Activated naive CD8-positive, alpha-beta T cell treated with anti-CD3 and anti-CD28 coated beads for 36 hours (primary cell): ENCODE results near the gene GULP1. TPM values are rescaled to one million over a fixed set of nuclear protein-coding genes. Genes with fewer than 3 reads are reported as not detected.
A peak's percentile ranks its signal among the peaks of the same experiment; 100 is the strongest.

Experiments used
- DNase-seq: peaks from one replicate; pipeline ENCODE4 v3.0.0; 2021
- H3K27ac Mint-ChIP-seq: one replicate; pipeline ENCODE4 v1.8.0; 2022; ENCODE audit warnings: mild to moderate bottlenecking, moderate library complexity, mixed read lengths
- H3K27me3 Mint-ChIP-seq: one replicate; pipeline ENCODE4 v1.8.0; 2022; ENCODE audit warnings: mild to moderate bottlenecking, mixed read lengths
- H3K36me3 Mint-ChIP-seq: one replicate; pipeline ENCODE4 v1.8.0; 2021; ENCODE audit warnings: mild to moderate bottlenecking, mixed read lengths
- H3K4me1 Mint-ChIP-seq: one replicate; pipeline ENCODE4 v1.8.0; 2021; ENCODE audit warnings: mixed read lengths
- H3K4me3 Mint-ChIP-seq: one replicate; pipeline ENCODE4 v1.8.0; 2022; ENCODE audit warnings: mild to moderate bottlenecking, moderate library complexity, mixed read lengths
- H3K9me3 Mint-ChIP-seq: one replicate; pipeline ENCODE4 v1.8.0; 2022; ENCODE audit warnings: mixed read lengths
- total RNA-seq, 2 experiments: library from RNA; stranded (reverse); gene quantifications; one replicate each; pipeline ENCODE4 v1.2.3, GENCODE V29; 2021

The GULP1 gene, protein sequence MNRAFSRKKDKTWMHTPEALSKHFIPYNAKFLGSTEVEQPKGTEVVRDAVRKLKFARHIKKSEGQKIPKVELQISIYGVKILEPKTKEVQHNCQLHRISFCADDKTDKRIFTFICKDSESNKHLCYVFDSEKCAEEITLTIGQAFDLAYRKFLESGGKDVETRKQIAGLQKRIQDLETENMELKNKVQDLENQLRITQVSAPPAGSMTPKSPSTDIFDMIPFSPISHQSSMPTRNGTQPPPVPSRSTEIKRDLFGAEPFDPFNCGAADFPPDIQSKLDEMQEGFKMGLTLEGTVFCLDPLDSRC
- total RNA-seq, result not detected

DNA sequence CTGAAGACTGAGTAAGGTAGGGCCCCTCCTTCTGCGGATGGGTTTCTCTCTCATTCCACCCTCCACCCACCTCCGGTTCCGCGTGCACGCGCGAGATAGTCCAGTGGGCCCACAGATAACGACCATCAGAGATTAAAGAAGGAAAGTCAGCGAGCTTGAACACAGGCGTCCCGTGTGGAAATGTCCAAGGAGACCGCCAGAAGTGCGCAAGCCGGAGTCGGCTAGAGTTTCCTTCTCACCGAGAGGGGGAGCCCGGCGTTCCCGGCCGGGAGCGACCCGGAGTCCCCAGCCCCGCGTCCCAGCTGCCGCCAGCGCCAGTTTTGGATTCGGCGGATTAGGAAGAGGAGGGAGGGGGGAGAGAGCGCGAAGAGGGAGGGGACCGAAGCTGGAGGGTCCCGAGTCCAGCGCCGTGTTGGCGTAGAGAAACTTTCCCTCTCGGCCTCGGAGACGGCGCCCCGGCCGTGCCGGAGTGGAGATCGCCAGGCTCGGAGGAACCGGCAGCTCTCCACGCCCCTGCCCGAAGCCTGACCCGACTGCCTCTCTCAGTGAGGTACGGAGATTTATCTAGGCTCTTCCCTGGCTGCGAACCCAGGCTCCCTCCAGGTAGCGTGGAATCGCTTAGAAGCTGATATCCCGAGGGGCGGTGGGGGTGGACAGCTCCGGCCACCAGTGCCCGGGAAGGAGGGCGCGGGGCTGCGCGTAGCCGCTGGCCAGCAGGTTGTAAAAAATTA, at the start of gene GULP1:
Gene GULP1, plus strand, starts transcription at position 258 of the 731 bp plus-strand sequence. CDS start 185,829 bp downstream, outside the sequence.
- peaks cover 44% of the 10 kb centered on the region for H3K27me3 Mint-ChIP-seq
- DNase-seq, result peak; percentile 6
- H3K4me3 Mint-ChIP-seq, result peak within 1 kb of the TSS; percentile 61
- H3K27ac Mint-ChIP-seq, result no peak within 1 kb of the TSS
- H3K9me3 Mint-ChIP-seq, result no peaks in the 10 kb centered on the region
- peaks cover 8% of the 10 kb centered on the region for H3K4me1 Mint-ChIP-seq
- H3K36me3 Mint-ChIP-seq, result no peaks in the 10 kb centered on the region

- no peaks in the 10 kb centered on the region for H3K27me3 Mint-ChIP-seq
- no peak overlapping the region for H3K27ac Mint-ChIP-seq
- H3K4me1 Mint-ChIP-seq, result no peaks in the 10 kb centered on the region
- H3K4me3 Mint-ChIP-seq, result no peak overlapping the region
- no peaks in the 10 kb centered on the region for H3K36me3 Mint-ChIP-seq
- H3K9me3 Mint-ChIP-seq, result peaks cover 5% of the 10 kb centered on the region
- no peak for DNase-seq
Observed at GRCh38 chr2:188243381-188243780, 48.3 kb upstream of the GULP1 start.

GRCh38 chr2:188244383-188244782, 47.3 kb upstream of the GULP1 start:
- Mint-ChIP-seq H3K36me3 (no peaks in the 10 kb centered on the region), H3K27me3 (no peaks in the 10 kb centered on the region), H3K27ac (no peak overlapping the region), H3K4me3 (no peak overlapping the region), H3K4me1 (no peaks in the 10 kb centered on the region), H3K9me3 (peaks cover under 1% of the 10 kb centered on the region)
- no peak for DNase-seq

DNA sequence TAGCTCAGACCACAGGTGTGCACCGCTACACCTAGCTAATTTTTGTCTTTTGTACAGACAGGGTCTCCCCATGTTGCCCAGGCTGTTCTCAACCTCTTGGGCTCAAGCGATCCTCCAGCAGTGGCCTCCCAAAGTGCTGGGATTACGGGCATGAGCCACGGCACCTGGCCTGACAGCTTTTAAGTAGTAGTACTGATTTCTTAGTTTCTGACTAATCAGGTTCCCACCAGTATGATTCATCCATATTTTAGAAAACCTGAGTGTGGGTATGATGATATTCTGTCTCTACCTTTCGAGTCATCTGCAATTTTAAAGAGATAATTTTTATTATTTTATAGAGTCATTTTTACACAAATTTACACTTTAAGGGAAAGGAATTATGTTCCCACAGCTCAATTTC, 46.4 kb upstream of the GULP1 start:
- no peak for DNase-seq
- no peak overlapping the region for H3K27ac Mint-ChIP-seq
- no peaks in the 10 kb centered on the region for H3K9me3 Mint-ChIP-seq
- no peak overlapping the region for H3K4me3 Mint-ChIP-seq
- H3K27me3 Mint-ChIP-seq, result no peaks in the 10 kb centered on the region
- no peaks in the 10 kb centered on the region for H3K36me3 Mint-ChIP-seq
- no peaks in the 10 kb centered on the region for H3K4me1 Mint-ChIP-seq

- Mint-ChIP-seq H3K27me3 (no peaks in the 10 kb centered on the region), H3K27ac (no peak overlapping the region), H3K36me3 (no peaks in the 10 kb centered on the region), H3K4me1 (no peaks in the 10 kb centered on the region), H3K4me3 (no peak overlapping the region), H3K9me3 (no peaks in the 10 kb centered on the region)
- DNase-seq, result no peak
Observed at GRCh38 chr2:188248513-188248912, 43.2 kb upstream of the GULP1 start.

GRCh38 chr2:188251034-188251433, 40.6 kb upstream of the GULP1 start:
- H3K36me3 Mint-ChIP-seq, result no peaks in the 10 kb centered on the region

DNA sequence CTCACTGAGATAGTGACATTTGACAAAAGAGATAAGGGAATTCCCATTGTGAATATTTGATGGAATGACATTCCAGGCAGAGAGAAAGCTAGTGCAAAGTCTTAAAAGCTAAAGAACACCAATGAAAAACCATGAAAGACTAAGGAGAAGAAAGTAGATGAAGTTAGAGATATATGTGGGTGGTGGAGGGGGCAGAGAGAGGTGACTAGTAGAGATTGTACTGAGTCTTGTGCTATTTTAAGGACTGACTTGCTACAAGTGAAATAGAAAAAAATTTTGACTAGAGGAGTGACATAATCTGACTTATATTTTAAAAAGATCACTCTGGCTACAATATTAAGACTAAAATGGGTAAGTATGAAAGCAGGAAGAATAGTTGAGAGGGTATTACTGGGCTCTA, 35.3 kb upstream of the GULP1 start:
- no peak for DNase-seq
- Mint-ChIP-seq H3K9me3 (no peaks in the 10 kb centered on the region), H3K4me1 (no peaks in the 10 kb centered on the region), H3K36me3 (no peaks in the 10 kb centered on the region), H3K27me3 (peaks cover 8% of the 10 kb centered on the region), H3K4me3 (no peak overlapping the region), H3K27ac (no peak overlapping the region)

More at GRCh38 chr2:188251034-188251433, 40.6 kb upstream of the GULP1 start:
- Mint-ChIP-seq H3K4me1 (no peaks in the 10 kb centered on the region), H3K4me3 (no peak overlapping the region), H3K27me3 (no peaks in the 10 kb centered on the region), H3K27ac (no peak overlapping the region), H3K9me3 (no peaks in the 10 kb centered on the region)
- DNase-seq, result no peak

GRCh38 chr2:188265315-188265714, 26.4 kb upstream of the GULP1 start:
- no peak for DNase-seq
- Mint-ChIP-seq H3K27ac (no peak overlapping the region), H3K27me3 (peaks cover 6% of the 10 kb centered on the region), H3K9me3 (no peaks in the 10 kb centered on the region), H3K4me3 (no peak overlapping the region), H3K4me1 (no peaks in the 10 kb centered on the region), H3K36me3 (no peaks in the 10 kb centered on the region)

DNA sequence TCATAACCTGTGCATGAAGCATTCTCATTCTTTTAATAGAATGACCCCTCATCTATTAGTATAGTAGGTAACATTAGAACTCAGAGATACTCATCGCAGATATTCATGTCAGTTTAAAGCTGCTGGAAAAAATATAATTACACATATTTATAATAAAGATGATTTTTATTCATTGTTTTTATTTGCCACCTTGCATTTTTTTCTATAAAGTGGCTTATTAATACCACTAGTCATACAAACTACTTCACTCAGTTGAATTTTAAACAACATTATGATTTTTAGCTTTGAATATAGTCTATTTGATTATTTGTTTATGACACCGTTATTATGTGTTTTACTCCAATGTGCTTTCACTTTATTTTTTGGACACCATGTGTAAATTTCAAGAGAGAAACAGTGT, 23.9 kb upstream of the GULP1 start:
- no peak overlapping the region for H3K4me3 Mint-ChIP-seq

DNA sequence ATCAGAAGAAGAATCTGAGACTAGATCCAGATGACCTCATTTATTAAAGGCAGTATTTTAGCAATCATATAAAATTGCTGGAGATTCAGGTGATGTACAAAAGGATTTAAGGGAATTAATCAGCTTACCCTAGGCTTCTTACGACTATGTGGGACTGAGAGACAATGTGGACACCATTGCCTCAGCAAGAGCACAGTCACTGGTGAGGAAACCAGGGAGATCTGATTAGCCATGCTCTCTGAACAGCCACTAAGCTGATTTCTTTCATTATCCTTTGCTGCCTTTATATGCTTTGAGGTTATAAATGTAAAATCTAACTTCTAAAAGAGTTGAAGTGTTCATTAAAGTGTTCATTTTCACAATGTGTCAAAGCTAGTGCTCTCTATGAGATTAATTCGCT, 22.7 kb upstream of the GULP1 start:
- no peak for DNase-seq
- Mint-ChIP-seq H3K27me3 (no peaks in the 10 kb centered on the region), H3K27ac (no peak overlapping the region), H3K9me3 (no peaks in the 10 kb centered on the region), H3K4me1 (no peaks in the 10 kb centered on the region), H3K36me3 (no peaks in the 10 kb centered on the region), H3K4me3 (no peak overlapping the region)

More for the DNA sequence above, 23.9 kb upstream of the GULP1 start:
- H3K27ac Mint-ChIP-seq, result no peak overlapping the region
- no peaks in the 10 kb centered on the region for H3K4me1 Mint-ChIP-seq
- no peak for DNase-seq
- H3K27me3 Mint-ChIP-seq, result no peaks in the 10 kb centered on the region
- no peaks in the 10 kb centered on the region for H3K36me3 Mint-ChIP-seq
- H3K9me3 Mint-ChIP-seq, result no peaks in the 10 kb centered on the region

GRCh38 chr2:188272121-188272520, 19.6 kb upstream of the GULP1 start:
- Mint-ChIP-seq H3K4me1 (no peaks in the 10 kb centered on the region), H3K36me3 (no peaks in the 10 kb centered on the region), H3K4me3 (no peak overlapping the region), H3K9me3 (no peaks in the 10 kb centered on the region), H3K27ac (no peak overlapping the region), H3K27me3 (no peaks in the 10 kb centered on the region)
- no peak for DNase-seq

GRCh38 chr2:188274274-188274673, 17.4 kb upstream of the GULP1 start:
- H3K36me3 Mint-ChIP-seq, result no peaks in the 10 kb centered on the region
- no peaks in the 10 kb centered on the region for H3K9me3 Mint-ChIP-seq
- no peak overlapping the region for H3K4me3 Mint-ChIP-seq
- no peaks in the 10 kb centered on the region for H3K4me1 Mint-ChIP-seq
- H3K27me3 Mint-ChIP-seq, result no peaks in the 10 kb centered on the region
- DNase-seq, result no peak
- no peak overlapping the region for H3K27ac Mint-ChIP-seq

- Mint-ChIP-seq H3K4me3 (no peak overlapping the region), H3K27me3 (no peaks in the 10 kb centered on the region), H3K27ac (no peak overlapping the region), H3K4me1 (no peaks in the 10 kb centered on the region), H3K36me3 (no peaks in the 10 kb centered on the region), H3K9me3 (no peaks in the 10 kb centered on the region)
- no peak for DNase-seq
Observed at GRCh38 chr2:188276255-188276654, 15.4 kb upstream of the GULP1 start.

DNA sequence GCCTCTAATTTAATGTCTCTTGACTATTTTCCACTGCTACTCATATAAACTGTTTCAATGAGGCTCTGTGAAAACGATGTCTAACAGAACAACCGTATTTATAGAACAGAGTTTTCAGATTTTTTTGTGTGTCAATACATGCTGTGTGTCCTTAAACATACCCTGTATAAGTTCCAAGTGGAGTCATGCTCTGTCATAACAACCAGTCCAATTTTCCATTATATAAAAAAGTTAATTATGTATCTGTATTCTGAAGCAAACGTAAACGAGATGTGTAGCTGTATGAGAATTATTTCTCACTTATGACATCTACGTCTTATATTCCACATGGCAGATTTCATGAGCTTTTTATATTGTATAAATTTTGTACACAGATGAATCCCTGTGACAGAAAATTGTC, 13.9 kb upstream of the GULP1 start:
- no peaks in the 10 kb centered on the region for H3K27me3 Mint-ChIP-seq
- no peaks in the 10 kb centered on the region for H3K9me3 Mint-ChIP-seq
- no peaks in the 10 kb centered on the region for H3K36me3 Mint-ChIP-seq
- no peak overlapping the region for H3K4me3 Mint-ChIP-seq
- no peak for DNase-seq
- no peak overlapping the region for H3K27ac Mint-ChIP-seq
- H3K4me1 Mint-ChIP-seq, result no peaks in the 10 kb centered on the region

- Mint-ChIP-seq H3K36me3 (no peaks in the 10 kb centered on the region), H3K27ac (no peak overlapping the region), H3K4me3 (no peak overlapping the region), H3K4me1 (no peaks in the 10 kb centered on the region), H3K27me3 (no peaks in the 10 kb centered on the region), H3K9me3 (no peaks in the 10 kb centered on the region)
- DNase-seq, result no peak
Observed at GRCh38 chr2:188278388-188279092, 13.1 kb upstream of the GULP1 start.
